BE2C (cell line): ENCODE measurements around the gene CDT1.
"Not testable (repeated sequence)": the region's sequence is repeated elsewhere in the genome, so short reads cannot be mapped to it uniquely, and the experiment has no call there.

Experiments used
- DNase-seq: peaks from one replicate; pipeline ENCODE4 v3.0.0-alpha.2; 2020
- H3K27me3 ChIP-seq: fragments of 250-450 bp; sonication (Bioruptor Pico); 2 replicates; pipeline ENCODE4 v1.5.1; 2020; ENCODE audit warnings: mild to moderate bottlenecking
- H3K36me3 ChIP-seq: fragments of 250-450 bp; sonication (Bioruptor Pico); 2 replicates; pipeline ENCODE4 v1.5.1; 2020; ENCODE audit warnings: mild to moderate bottlenecking
- H3K4me1 ChIP-seq: fragments of 250-450 bp; sonication (Bioruptor Pico); 2 replicates; pipeline ENCODE4 v1.5.1; 2020
- H3K4me3 ChIP-seq: 2 replicates; pipeline ENCODE4 v1.5.1; 2011; ENCODE audit warnings: low read depth, low read length
- H3K9me3 ChIP-seq: fragments of 250-450 bp; sonication (Bioruptor Pico); 2 replicates; pipeline ENCODE4 v1.5.1; 2020
- TF ChIP-seq, protein P1 (sequence below): IDR thresholded peaks from 2 replicates; pipeline ENCODE4 v1.5.1; 2012; ENCODE audit warnings: mild to moderate bottlenecking, low read depth, low read length

Gene CDT1

DNA sequence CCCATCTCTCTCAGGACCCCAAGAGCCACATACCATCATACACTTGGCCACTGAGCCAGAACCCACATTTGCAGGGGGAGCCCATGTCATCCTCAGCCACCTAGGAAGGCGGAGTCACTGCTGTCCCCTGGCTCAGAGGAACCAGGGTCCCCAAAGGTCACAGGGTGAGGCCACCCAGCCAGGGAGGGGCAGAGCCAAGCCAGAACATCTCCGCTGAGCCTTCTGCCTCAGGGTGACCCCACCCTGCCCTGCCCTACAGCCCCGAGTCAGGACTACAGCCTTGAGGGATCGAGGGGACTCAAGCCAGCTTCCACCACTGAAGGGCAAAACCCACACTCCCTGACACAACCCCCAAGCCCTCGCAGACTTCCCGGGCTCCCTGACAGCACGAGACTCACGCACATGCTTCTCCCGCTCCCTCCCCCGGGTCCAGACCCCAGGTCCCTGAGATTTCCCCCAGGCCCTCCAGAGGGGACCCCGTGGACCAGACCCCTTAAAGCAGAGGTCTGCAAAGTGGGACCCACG lies 36.0 kb upstream of the CDT1 start:
- no peak overlapping the region for H3K4me3 ChIP-seq
- peaks cover 20% of the 10 kb centered on the region for H3K4me1 ChIP-seq
- no peak for DNase-seq
- H3K9me3 ChIP-seq: no peaks in the 10 kb centered on the region
- TF ChIP-seq, protein P1, sequence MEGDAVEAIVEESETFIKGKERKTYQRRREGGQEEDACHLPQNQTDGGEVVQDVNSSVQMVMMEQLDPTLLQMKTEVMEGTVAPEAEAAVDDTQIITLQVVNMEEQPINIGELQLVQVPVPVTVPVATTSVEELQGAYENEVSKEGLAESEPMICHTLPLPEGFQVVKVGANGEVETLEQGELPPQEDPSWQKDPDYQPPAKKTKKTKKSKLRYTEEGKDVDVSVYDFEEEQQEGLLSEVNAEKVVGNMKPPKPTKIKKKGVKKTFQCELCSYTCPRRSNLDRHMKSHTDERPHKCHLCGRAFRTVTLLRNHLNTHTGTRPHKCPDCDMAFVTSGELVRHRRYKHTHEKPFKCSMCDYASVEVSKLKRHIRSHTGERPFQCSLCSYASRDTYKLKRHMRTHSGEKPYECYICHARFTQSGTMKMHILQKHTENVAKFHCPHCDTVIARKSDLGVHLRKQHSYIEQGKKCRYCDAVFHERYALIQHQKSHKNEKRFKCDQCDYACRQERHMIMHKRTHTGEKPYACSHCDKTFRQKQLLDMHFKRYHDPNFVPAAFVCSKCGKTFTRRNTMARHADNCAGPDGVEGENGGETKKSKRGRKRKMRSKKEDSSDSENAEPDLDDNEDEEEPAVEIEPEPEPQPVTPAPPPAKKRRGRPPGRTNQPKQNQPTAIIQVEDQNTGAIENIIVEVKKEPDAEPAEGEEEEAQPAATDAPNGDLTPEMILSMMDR: no peak
- peaks cover 11% of the 10 kb centered on the region for H3K27me3 ChIP-seq
- H3K36me3 ChIP-seq: no peaks in the 10 kb centered on the region

DNA sequence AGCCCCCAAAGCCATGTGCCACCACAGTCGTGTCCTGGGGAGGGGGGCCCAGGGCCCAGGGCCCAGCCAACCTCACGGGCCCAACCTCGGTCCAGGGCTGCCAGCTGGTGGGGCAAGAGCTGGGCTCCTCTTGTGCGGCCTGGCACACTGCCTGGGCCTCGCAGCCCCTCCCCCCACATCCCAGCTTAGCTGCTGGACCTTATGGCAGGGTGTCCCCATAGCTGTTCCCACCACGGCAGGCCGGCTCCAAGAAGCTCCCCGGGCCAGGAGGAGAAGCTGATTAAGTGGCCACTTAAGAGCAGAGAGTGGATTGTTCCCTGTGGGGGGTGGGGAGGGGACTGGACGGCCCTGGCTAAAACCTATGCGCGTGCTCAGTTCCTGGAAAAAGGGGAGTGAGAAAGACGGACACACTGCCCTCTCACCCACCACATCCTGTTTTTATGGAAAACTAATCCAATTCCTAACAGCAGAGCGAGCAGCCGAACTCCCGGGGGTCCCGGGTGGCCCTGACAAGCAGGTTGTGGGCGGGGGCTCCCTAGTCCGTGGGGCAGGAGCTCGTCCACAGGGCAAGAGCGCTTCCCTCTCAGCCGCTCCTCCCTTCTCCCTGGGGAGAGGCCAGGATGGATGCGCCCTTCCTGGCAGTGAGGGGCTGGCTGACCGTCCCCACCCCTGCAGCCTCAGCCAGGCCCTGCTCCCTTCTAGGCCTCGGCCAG lies 35.4 kb upstream of the CDT1 start:
- H3K4me1 ChIP-seq: peaks cover 25% of the 10 kb centered on the region
- H3K4me3 ChIP-seq: no peak overlapping the region
- H3K27me3 ChIP-seq: peaks cover 11% of the 10 kb centered on the region

DNA sequence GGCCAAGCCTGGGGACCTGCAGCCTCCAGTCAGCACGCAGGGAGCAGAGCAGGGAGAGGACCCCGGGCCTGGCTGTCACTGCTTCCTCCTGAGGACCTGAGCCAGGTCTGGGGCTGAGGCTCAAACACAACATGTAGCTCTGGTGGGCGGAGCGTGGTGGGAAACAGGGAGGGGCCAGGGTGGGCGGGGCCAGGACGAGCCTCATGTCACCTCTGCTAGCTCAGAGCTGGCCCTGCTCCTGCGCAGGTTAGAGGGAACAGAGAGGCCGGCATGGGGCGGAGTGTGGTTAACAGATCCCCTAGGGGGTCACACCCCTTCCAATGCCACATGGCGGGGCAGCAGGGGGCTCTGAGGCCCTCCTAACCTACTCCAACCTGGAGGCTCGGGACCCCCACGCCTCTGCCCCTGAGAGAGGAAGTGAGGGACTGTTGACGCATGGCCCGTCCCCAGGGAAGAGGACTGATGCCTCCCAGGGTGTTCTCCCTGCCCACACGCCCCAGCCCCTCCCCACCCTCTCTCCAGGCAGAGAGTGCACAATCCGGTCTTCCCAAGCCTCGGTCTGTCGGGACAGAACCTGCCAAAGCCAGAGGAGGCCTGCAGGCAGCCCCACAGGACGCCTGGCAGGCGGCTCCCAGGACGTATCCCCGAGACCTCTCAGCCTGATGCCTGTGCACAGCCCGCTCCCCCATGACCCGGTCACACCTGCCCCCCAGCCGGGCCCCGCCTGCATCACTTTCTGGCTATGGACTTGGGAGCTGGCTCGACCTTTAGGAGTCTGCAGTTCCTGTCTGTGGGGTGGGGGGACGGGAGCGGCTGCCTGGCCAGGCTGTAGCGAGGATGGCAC lies 33.8 kb upstream of the CDT1 start:
- H3K27me3 ChIP-seq: peaks cover 11% of the 10 kb centered on the region
- TF ChIP-seq, protein P1: no peak
- no peaks in the 10 kb centered on the region for H3K9me3 ChIP-seq
- H3K4me3 ChIP-seq: peak overlapping the region; percentile 31
- DNase-seq: peak; percentile 62
- peaks cover 26% of the 10 kb centered on the region for H3K4me1 ChIP-seq
- no peaks in the 10 kb centered on the region for H3K36me3 ChIP-seq

More for the DNA sequence above, 35.4 kb upstream of the CDT1 start:
- DNase-seq: peak; percentile 53
- H3K9me3 ChIP-seq: no peaks in the 10 kb centered on the region
- TF ChIP-seq, protein P1: no peak
- no peaks in the 10 kb centered on the region for H3K36me3 ChIP-seq

DNA sequence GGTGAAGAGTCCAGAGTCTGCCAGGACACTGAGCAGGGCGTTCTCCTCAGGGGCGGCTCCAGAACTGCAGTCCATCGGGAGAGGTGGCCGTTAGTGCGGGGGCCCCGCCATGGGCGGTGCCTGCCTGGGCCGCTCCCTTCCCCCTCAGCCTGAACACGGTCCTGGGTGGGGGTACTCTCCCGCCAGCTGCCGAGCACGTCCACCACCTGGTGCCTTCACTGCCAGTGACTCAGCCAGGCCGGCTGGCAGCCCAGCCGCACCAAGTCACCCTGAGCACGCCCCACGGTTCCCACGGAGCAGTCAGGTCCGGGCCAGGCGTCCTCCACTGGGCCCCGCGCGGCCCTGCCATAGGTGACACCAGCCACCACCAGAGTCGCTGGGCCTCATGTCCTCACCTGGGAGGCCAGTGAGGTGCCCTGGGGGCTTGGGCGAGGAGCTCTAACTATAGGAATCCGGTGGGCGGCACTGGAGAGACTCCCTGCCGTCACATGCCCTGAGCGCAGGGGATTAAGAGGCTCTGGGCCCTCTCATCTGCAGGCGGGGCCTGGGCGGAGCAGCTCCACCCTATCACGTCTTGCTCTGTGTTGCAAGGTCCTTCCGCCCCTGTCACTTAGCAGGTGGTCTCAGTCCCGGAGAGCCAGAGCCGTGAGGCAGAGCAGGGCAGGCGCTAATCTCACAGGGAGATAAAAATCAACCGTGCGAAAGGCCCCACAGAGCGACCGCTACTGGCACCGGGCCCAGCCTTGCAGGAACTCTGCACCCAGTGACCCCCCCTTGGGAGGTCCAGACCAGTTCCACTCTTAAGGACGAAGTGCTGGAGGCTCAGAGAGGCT lies 32.9 kb upstream of the CDT1 start:
- Histone ChIP-seq H3K4me3 (peak overlapping the region; percentile 31), H3K27me3 (peaks cover 11% of the 10 kb centered on the region)
- DNase-seq: peak; percentile 78

DNA sequence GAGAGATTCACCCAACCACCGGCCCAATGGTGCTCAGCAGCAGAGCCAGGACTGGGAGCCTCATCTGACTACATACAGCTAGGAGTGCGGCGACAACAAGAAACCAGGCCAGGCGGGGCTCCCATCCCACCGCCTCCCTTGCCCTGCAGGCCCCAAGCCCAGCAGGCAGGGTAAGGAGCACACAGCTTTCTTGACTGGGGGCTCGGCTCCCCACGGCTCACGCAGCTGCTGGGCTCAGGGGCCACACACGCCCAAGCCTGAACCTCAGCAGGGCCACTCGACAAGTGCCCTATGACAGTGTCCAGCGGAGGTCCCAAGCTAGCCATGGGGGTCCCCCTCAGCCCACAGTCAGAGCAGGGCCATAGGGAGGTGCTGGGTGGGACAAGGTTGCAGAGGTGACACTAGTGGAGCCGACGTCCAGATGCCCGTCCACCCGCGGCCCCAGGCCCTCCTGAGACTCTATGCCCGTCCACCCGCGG lies 32.3 kb upstream of the CDT1 start:
- peaks cover 26% of the 10 kb centered on the region for H3K4me1 ChIP-seq
- TF ChIP-seq, protein P1: no peak
- H3K4me3 ChIP-seq: no peak overlapping the region
- H3K9me3 ChIP-seq: no peaks in the 10 kb centered on the region
- no peak for DNase-seq
- H3K36me3 ChIP-seq: no peaks in the 10 kb centered on the region
- peaks cover 11% of the 10 kb centered on the region for H3K27me3 ChIP-seq

More for the DNA sequence above, 32.9 kb upstream of the CDT1 start:
- no peaks in the 10 kb centered on the region for H3K36me3 ChIP-seq
- no peaks in the 10 kb centered on the region for H3K9me3 ChIP-seq
- H3K4me1 ChIP-seq: peaks cover 26% of the 10 kb centered on the region
- TF ChIP-seq, protein P1: no peak

DNA sequence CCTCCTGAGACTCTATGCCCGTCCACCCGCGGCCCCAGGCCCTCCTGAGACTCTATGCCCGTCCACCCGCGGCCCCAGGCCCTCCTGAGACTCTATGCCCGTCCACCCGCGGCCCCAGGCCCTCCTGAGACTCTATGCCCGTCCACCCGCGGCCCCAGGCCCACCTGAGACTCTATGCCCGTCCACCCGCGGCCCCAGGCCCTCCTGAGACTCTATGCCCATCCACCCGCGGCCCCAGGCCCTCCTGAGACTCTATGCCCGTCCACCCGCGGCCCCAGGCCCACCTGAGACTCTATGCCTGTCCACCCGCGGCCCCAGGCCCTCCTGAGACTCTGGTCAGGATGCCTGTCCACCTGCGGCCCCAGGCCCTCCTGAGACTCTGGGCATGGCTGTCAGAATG lies 31.8 kb upstream of the CDT1 start:
- not testable (repeated sequence) for H3K9me3 ChIP-seq, DNase-seq, H3K4me3 ChIP-seq, H3K36me3 ChIP-seq
- Histone ChIP-seq H3K27me3 (peaks cover 11% of the 10 kb centered on the region), H3K4me1 (peaks cover 26% of the 10 kb centered on the region)
